GM21717 (cell line): Measurements from ENCODE around the gene PDE6A.
"Not testable (repeated sequence)": the region's sequence is repeated elsewhere in the genome, so short reads cannot be mapped to it uniquely, and the experiment has no call there.

Experiments used
- ATAC-seq: cut with Tn5 transposase; IDR thresholded peaks from one replicate; pipeline ENCODE4 v1.9.1; 2021; ENCODE audit warnings: mild to moderate bottlenecking, moderate library complexity; ENCODE audit not compliant: unreplicated experiment

Gene PDE6A

GRCh38 chr5:149898811-149899210 lies 45.8 kb downstream of the PDE6A start:
- ATAC-seq: no peak

- no peak for ATAC-seq
Measured at GRCh38 chr5:149895416-149896345, 48.9 kb downstream of the PDE6A start.

- ATAC-seq: no peak
Measured at GRCh38 chr5:149894237-149894636, 50.4 kb downstream of the PDE6A start.

- ATAC-seq: no peak
Measured at GRCh38 chr5:149893403-149893931, 51.1 kb downstream of the PDE6A start.

- ATAC-seq: no peak
Measured at GRCh38 chr5:149892594-149892993, 52.0 kb downstream of the PDE6A start.

- ATAC-seq: no peak
Measured at GRCh38 chr5:149888280-149888679, 56.3 kb downstream of the PDE6A start.

- no peak for ATAC-seq
Measured at GRCh38 chr5:149887622-149888183, 56.9 kb downstream of the PDE6A start.

GRCh38 chr5:149886692-149887470 lies 57.7 kb downstream of the PDE6A start:
- ATAC-seq: no peak

- no peak for ATAC-seq
Measured at GRCh38 chr5:149886060-149886459, 58.5 kb downstream of the PDE6A start.

- no peak for ATAC-seq
Measured at GRCh38 chr5:149885513-149885912, 59.1 kb downstream of the PDE6A start.

GRCh38 chr5:149883550-149883949 lies 61.0 kb downstream of the PDE6A start:
- no peak for ATAC-seq

GRCh38 chr5:149882633-149883032 lies 62.0 kb downstream of the PDE6A start:
- not testable (repeated sequence) for ATAC-seq

GRCh38 chr5:149881874-149882273 lies 62.7 kb downstream of the PDE6A start:
- no peak for ATAC-seq

- ATAC-seq: no peak
Measured at GRCh38 chr5:149881069-149881622, 63.4 kb downstream of the PDE6A start.

- not testable (repeated sequence) for ATAC-seq
Measured at GRCh38 chr5:149879593-149879992, 65.0 kb downstream of the PDE6A start.

GRCh38 chr5:149878371-149878770 lies 66.2 kb downstream of the PDE6A start:
- ATAC-seq: no peak

- no peak for ATAC-seq
Measured at GRCh38 chr5:149873896-149874295, 70.7 kb downstream of the PDE6A start.

GRCh38 chr5:149872351-149873040 lies 72.1 kb downstream of the PDE6A start:
- no peak for ATAC-seq

GRCh38 chr5:149871471-149871870 lies 73.1 kb downstream of the PDE6A start:
- no peak for ATAC-seq

GRCh38 chr5:149870697-149871096 lies 73.9 kb downstream of the PDE6A start:
- ATAC-seq: no peak
